Parietal lobe (tissue), 1 donor: ENCODE data around the gene PSD4. TPM values are rescaled to one million over a fixed set of nuclear protein-coding genes. Genes with fewer than 3 reads are reported as not detected.

Source experiments
- total RNA-seq: library from RNA; depleted of rRNA; stranded (reverse); fragments of >200 nt; gene quantifications from one replicate; pipeline ENCODE4 v1.2.3, GENCODE V29; 2014

Gene PSD4
- total RNA-seq: 5.3 TPM

DNA sequence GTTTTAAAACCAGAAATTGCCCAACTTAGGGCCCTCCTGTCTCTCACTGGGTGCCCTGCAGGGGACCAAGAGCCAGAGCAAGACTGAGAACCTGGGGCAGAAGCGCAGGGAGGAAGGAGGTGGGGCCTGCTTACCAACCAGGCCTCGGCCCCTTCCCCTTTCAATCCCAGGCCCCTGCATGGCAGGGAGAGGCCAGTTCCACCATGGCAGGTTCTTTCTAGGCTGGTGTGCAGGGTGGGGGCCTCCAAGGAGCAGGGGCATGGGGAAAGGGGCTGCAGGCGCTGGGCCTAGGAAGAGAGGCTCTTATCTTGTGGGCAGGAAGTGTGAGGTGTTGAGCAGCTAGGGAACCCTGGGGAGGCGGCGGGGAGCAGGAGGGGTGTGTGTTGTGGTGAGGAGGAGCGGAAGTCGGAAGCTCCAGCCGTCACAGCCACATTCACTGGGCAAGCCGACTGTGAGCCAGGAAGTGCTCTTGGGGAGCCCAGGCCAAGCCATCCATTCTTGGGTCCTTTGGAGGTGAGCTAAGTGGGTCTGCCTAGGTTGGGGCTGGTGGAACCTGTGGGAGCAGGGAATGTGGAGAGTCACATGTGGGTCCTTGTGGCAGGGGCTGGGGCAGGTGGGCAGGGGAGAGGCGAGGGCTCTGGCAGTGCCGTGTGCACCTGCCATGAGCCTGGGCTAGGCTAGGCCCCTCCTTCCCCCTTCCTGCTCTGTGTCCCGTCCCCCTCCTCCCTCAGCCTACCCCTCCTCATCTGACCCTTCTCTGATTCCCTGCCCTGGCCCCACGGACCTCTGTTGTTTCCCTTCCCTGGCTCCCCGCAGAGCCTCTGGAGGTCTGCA is at the start of gene PSD4:
PSD4 (plus strand) TSS at position 430 of the 834 bp plus-strand sequence. CDS start 8,486 bp downstream, outside the sequence.

DNA sequence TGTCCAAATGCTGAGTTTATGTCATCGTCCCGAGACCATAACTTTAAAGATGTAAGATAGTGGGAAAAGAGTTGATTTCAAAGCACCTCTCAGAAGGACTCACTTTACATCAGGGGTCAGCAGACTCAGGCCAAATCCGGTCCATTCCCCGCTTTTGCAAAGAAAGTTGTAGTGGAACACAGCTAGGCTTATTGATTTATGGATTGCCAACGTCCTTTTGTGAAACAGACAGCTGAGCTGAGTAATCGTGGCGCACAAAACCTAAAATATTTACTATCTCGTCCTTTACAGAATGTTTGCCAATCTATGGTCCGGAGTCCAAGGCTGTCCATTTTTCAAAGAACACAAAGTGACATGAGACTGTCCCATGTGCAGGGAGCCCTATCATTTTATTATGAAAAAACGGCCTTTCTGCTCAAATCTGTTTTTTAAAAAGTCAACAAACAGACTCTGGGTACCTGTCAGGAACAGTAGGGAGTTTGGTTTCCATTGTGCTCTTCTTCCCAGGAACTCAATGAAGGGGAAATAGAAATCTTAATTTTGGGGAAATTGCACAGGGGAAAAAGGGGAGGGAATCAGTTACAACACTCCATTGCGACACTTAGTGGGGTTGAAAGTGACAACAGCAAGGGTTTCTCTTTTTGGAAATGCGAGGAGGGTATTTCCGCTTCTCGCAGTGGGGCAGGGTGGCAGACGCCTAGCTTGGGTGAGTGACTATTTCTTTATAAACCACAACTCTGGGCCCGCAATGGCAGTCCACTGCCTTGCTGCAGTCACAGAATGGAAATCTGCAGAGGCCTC is 46.7 kb upstream of the PSD4 start, which contains the start of gene IL1RN:
IL1RN (plus strand) TSS at position 754 of the 801 bp plus-strand sequence; CDS start at position 781, 27 bp downstream.

Other genes starting within 250 kb of the PSD4 start
- not detected for gene IL36G, start 196.0 kb upstream of the PSD4 start, total RNA-seq
- not detected for gene IL36A, start 168.5 kb upstream of the PSD4 start, total RNA-seq
- gene IL36B, start 121.1 kb upstream of the PSD4 start, total RNA-seq: not detected
- not detected for gene IL36RN, start 114.8 kb upstream of the PSD4 start, total RNA-seq
- not detected for gene IL1F10, start 106.0 kb upstream of the PSD4 start, total RNA-seq
- not detected for gene IL1RN, start 46.4 kb upstream of the PSD4 start, total RNA-seq
- 0.31 TPM for gene PAX8, start 105.0 kb downstream of the PSD4 start, total RNA-seq